Fibroblast of pulmonary artery (primary cell): Measurements from ENCODE around the gene MAST1.

ENCODE experiments used
- DNase-seq: peaks from one replicate; pipeline ENCODE4 v3.0.0-alpha.2; 2010; ENCODE audit warnings: low read depth
- H3K4me3 ChIP-seq: replicated peaks from 2 replicates; pipeline ENCODE4 v1.5.1; 2011; ENCODE audit warnings: low read depth, mild to moderate bottlenecking, control low read depth, low read length, moderate library complexity
- CTCF ChIP-seq: IDR thresholded peaks from 2 replicates; pipeline ENCODE4 v1.5.1; 2011; ENCODE audit warnings: mild to moderate bottlenecking, control low read depth, low read length, inconsistent platforms; ENCODE audit errors: missing control alignments

The MAST1 gene

GRCh38 chr19:12792051-12792852, 46.1 kb upstream of the MAST1 start:
- no peak for TF ChIP-seq CTCF
- H3K4me3 ChIP-seq: peak overlapping the region; percentile 99
- peak; percentile 60 for DNase-seq

GRCh38 chr19:12792853-12793289, 45.4 kb upstream of the MAST1 start:
- no peak for DNase-seq

GRCh38 chr19:12793290-12794195, 44.8 kb upstream of the MAST1 start:
- TF ChIP-seq CTCF: no peak
- peak overlapping the region; percentile 99 for H3K4me3 ChIP-seq

More at GRCh38 chr19:12792853-12793289, 45.4 kb upstream of the MAST1 start:
- H3K4me3 ChIP-seq: peak overlapping the region; percentile 99
- no peak for TF ChIP-seq CTCF

GRCh38 chr19:12794196-12794941, 43.9 kb upstream of the MAST1 start:
- TF ChIP-seq CTCF: no peak
- DNase-seq: peak; percentile 76
- H3K4me3 ChIP-seq: peak overlapping the region; percentile 99

More at GRCh38 chr19:12793290-12794195, 44.8 kb upstream of the MAST1 start:
- peak; percentile 94 for DNase-seq

GRCh38 chr19:12794971-12795381, 43.3 kb upstream of the MAST1 start:
- peak; percentile 56 for DNase-seq
- H3K4me3 ChIP-seq: peak overlapping the region; percentile 2
- TF ChIP-seq CTCF: no peak
